ENCODE results near the gene KRTDAP. TPM values are rescaled to one million over a fixed set of nuclear protein-coding genes. Genes with fewer than 3 reads are reported as not detected.

The KRTDAP gene
- not detected for total RNA-seq

- intact Hi-C loops (cut with micrococcal nuclease), result no loop called here
- peaks cover 4% of the 10 kb centered on the region for H3K4me1 Mint-ChIP-seq (ENCODE audit: low read depth)
- CTCF ChIA-PET, result interaction anchor here (0.5 kb wide), 1 partner anchor 632 kb away, joined by 3 read pairs; no protein-coding TSS in a partner anchor
- no peak within 1 kb of the TSS for H3K27ac Mint-ChIP-seq
- H3K9me3 Mint-ChIP-seq, result no peaks in the 10 kb centered on the region
- DNase-seq, result no peak
- H3K36me3 Mint-ChIP-seq (ENCODE audit: low read depth), result no peaks in the 10 kb centered on the region
- no peak within 1 kb of the TSS for H3K4me3 Mint-ChIP-seq
- H3K27me3 Mint-ChIP-seq (ENCODE audit: low read depth), result peaks cover 3% of the 10 kb centered on the region
These were observed at the start of gene KRTDAP for GRCh38 chr19:35490364-35490763. TSS of gene KRTDAP (minus strand) at chr19:35490464. CDS start at chr19:35490442, 22 bp downstream.

GRCh38 chr19:35539850-35540249, 49.6 kb upstream of the KRTDAP start:
- Mint-ChIP-seq H3K4me1 (ENCODE audit: low read depth) (peaks cover 13% of the 10 kb centered on the region), H3K9me3 (no peaks in the 10 kb centered on the region), H3K27me3 (ENCODE audit: low read depth) (no peaks in the 10 kb centered on the region), H3K36me3 (ENCODE audit: low read depth) (peaks cover 3% of the 10 kb centered on the region), H3K4me3 (no peak overlapping the region), H3K27ac (no peak overlapping the region)
- DNase-seq, result no peak
- intact Hi-C loops (cut with micrococcal nuclease), result no loop called here
- CTCF ChIA-PET, result no interaction called here

GRCh38 chr19:35539314-35539713, 49.0 kb upstream of the KRTDAP start:
- intact Hi-C loops (cut with micrococcal nuclease), result no loop called here
- no peaks in the 10 kb centered on the region for H3K9me3 Mint-ChIP-seq
- H3K27me3 Mint-ChIP-seq (ENCODE audit: low read depth), result no peaks in the 10 kb centered on the region
- no peak for DNase-seq
- CTCF ChIA-PET, result interaction anchor here (0.6 kb wide), 1 partner anchor 109 kb away, joined by 3 read pairs; the partner anchor contains the start of gene COX6B1
- H3K4me1 Mint-ChIP-seq (ENCODE audit: low read depth), result peaks cover 7% of the 10 kb centered on the region
- H3K4me3 Mint-ChIP-seq, result no peak overlapping the region
- no peaks in the 10 kb centered on the region for H3K36me3 Mint-ChIP-seq (ENCODE audit: low read depth)
- no peak overlapping the region for H3K27ac Mint-ChIP-seq

GRCh38 chr19:35534803-35535480, 44.7 kb upstream of the KRTDAP start:
- DNase-seq, result no peak
- CTCF ChIA-PET, result no interaction called here
- Mint-ChIP-seq H3K27me3 (ENCODE audit: low read depth) (peaks cover 10% of the 10 kb centered on the region), H3K36me3 (ENCODE audit: low read depth) (no peaks in the 10 kb centered on the region), H3K4me3 (no peak overlapping the region), H3K4me1 (ENCODE audit: low read depth) (peaks cover 9% of the 10 kb centered on the region), H3K9me3 (no peaks in the 10 kb centered on the region), H3K27ac (no peak overlapping the region)
- intact Hi-C loops (cut with micrococcal nuclease), result no loop called here

GRCh38 chr19:35533822-35534392, 43.6 kb upstream of the KRTDAP start:
- Mint-ChIP-seq H3K27ac (peak overlapping the region; percentile 59), H3K27me3 (ENCODE audit: low read depth) (peaks cover 13% of the 10 kb centered on the region), H3K36me3 (ENCODE audit: low read depth) (no peaks in the 10 kb centered on the region), H3K4me3 (peak overlapping the region; percentile 54), H3K4me1 (ENCODE audit: low read depth) (peaks cover 9% of the 10 kb centered on the region), H3K9me3 (no peaks in the 10 kb centered on the region)
- CTCF ChIA-PET, result no interaction called here
- DNase-seq, result peak; percentile 67
- intact Hi-C loops (cut with micrococcal nuclease), result no loop called here

- no peak for DNase-seq
- CTCF ChIA-PET, result no interaction called here
- H3K36me3 Mint-ChIP-seq (ENCODE audit: low read depth), result no peaks in the 10 kb centered on the region
These were observed 43.0 kb upstream of the KRTDAP start, which contains the start of gene GAPDHS for GRCh38 chr19:35533201-35533821. TSS of gene GAPDHS (plus strand) at chr19:35533456. CDS start at chr19:35533528, 72 bp downstream.

GRCh38 chr19:35531291-35531690, 41.0 kb upstream of the KRTDAP start:
- no peak overlapping the region for H3K4me3 Mint-ChIP-seq
- no peak for DNase-seq
- intact Hi-C loops (cut with micrococcal nuclease), result no loop called here
- H3K9me3 Mint-ChIP-seq, result no peaks in the 10 kb centered on the region
- H3K27ac Mint-ChIP-seq, result no peak overlapping the region
- no peaks in the 10 kb centered on the region for H3K36me3 Mint-ChIP-seq (ENCODE audit: low read depth)
- CTCF ChIA-PET, result interaction anchor here (1.9 kb wide), 1 partner anchor 21 kb away, joined by 7 read pairs; no protein-coding TSS in a partner anchor
- H3K27me3 Mint-ChIP-seq (ENCODE audit: low read depth), result peaks cover 17% of the 10 kb centered on the region
- peaks cover 9% of the 10 kb centered on the region for H3K4me1 Mint-ChIP-seq (ENCODE audit: low read depth)

More at GRCh38 chr19:35533201-35533821, 43.0 kb upstream of the KRTDAP start, which contains the start of gene GAPDHS:
- H3K27me3 Mint-ChIP-seq (ENCODE audit: low read depth), result peaks cover 13% of the 10 kb centered on the region
- intact Hi-C loops (cut with micrococcal nuclease), result no loop called here
- peaks cover 9% of the 10 kb centered on the region for H3K4me1 Mint-ChIP-seq (ENCODE audit: low read depth)
- H3K9me3 Mint-ChIP-seq, result no peaks in the 10 kb centered on the region
- peak within 1 kb of the TSS; percentile 59 for H3K27ac Mint-ChIP-seq
- H3K4me3 Mint-ChIP-seq, result peak within 1 kb of the TSS; percentile 54

GRCh38 chr19:35529241-35530218, 39.3 kb upstream of the KRTDAP start:
- Mint-ChIP-seq H3K4me1 (ENCODE audit: low read depth) (peaks cover 9% of the 10 kb centered on the region), H3K9me3 (no peaks in the 10 kb centered on the region), H3K27me3 (ENCODE audit: low read depth) (peaks cover 19% of the 10 kb centered on the region), H3K27ac (no peak overlapping the region), H3K4me3 (no peak overlapping the region), H3K36me3 (ENCODE audit: low read depth) (no peaks in the 10 kb centered on the region)
- CTCF ChIA-PET, result interaction anchor here (1.9 kb wide), 1 partner anchor 19 kb away, joined by 7 read pairs; no protein-coding TSS in a partner anchor
- intact Hi-C loops (cut with micrococcal nuclease), result no loop called here
- no peak for DNase-seq

GRCh38 chr19:35528218-35529038, 38.2 kb upstream of the KRTDAP start, which contains the start of gene SBSN:
TSS of gene SBSN (minus strand) at chr19:35528311. CDS start at chr19:35528281, 30 bp downstream.
- H3K9me3 Mint-ChIP-seq, result no peaks in the 10 kb centered on the region
- DNase-seq, result no peak
- CTCF ChIA-PET, result no interaction called here
- peaks cover 14% of the 10 kb centered on the region for H3K27me3 Mint-ChIP-seq (ENCODE audit: low read depth)
- H3K4me3 Mint-ChIP-seq, result no peak within 1 kb of the TSS
- no peaks in the 10 kb centered on the region for H3K36me3 Mint-ChIP-seq (ENCODE audit: low read depth)
- intact Hi-C loops (cut with micrococcal nuclease), result no loop called here
- no peak within 1 kb of the TSS for H3K27ac Mint-ChIP-seq
- peaks cover 2% of the 10 kb centered on the region for H3K4me1 Mint-ChIP-seq (ENCODE audit: low read depth)

GRCh38 chr19:35525873-35526272, 35.6 kb upstream of the KRTDAP start:
- no peak overlapping the region for H3K4me3 Mint-ChIP-seq
- no peak overlapping the region for H3K27ac Mint-ChIP-seq
- H3K9me3 Mint-ChIP-seq, result no peaks in the 10 kb centered on the region
- CTCF ChIA-PET, result interaction anchor here (2.0 kb wide), 1 partner anchor 16 kb away, joined by 9 read pairs; no protein-coding TSS in a partner anchor
- DNase-seq, result no peak
- no peaks in the 10 kb centered on the region for H3K36me3 Mint-ChIP-seq (ENCODE audit: low read depth)
- H3K4me1 Mint-ChIP-seq (ENCODE audit: low read depth), result no peaks in the 10 kb centered on the region
- peaks cover 9% of the 10 kb centered on the region for H3K27me3 Mint-ChIP-seq (ENCODE audit: low read depth)
- intact Hi-C loops (cut with micrococcal nuclease), result no loop called here

- intact Hi-C loops (cut with micrococcal nuclease), result no loop called here
- peaks cover 6% of the 10 kb centered on the region for H3K27me3 Mint-ChIP-seq (ENCODE audit: low read depth)
- no peak overlapping the region for H3K27ac Mint-ChIP-seq
- no peak for DNase-seq
- no peaks in the 10 kb centered on the region for H3K4me1 Mint-ChIP-seq (ENCODE audit: low read depth)
- CTCF ChIA-PET, result interaction anchor here (0.6 kb wide), 1 partner anchor 311 kb away, joined by 6 read pairs; no protein-coding TSS in a partner anchor
- H3K36me3 Mint-ChIP-seq (ENCODE audit: low read depth), result no peaks in the 10 kb centered on the region
- no peaks in the 10 kb centered on the region for H3K9me3 Mint-ChIP-seq
- no peak overlapping the region for H3K4me3 Mint-ChIP-seq
These were observed 34.0 kb upstream of the KRTDAP start for GRCh38 chr19:35524181-35524837.

All from activated naive CD4-positive, alpha-beta T cell treated with anti-CD3 and anti-CD28 coated beads for 36 hours (primary cell).